NOMO-1 treated with dmso at 0.1 percent for 144 hours (cell line): ENCODE results near the gene RAB11FIP4.

ENCODE experiments used
- DNase-seq: peaks from one replicate; lab custom pipeline; 2025; ENCODE audit not compliant: unreplicated experiment; lab: John Stamatoyannopoulos, UW

RAB11FIP4 gene

DNA sequence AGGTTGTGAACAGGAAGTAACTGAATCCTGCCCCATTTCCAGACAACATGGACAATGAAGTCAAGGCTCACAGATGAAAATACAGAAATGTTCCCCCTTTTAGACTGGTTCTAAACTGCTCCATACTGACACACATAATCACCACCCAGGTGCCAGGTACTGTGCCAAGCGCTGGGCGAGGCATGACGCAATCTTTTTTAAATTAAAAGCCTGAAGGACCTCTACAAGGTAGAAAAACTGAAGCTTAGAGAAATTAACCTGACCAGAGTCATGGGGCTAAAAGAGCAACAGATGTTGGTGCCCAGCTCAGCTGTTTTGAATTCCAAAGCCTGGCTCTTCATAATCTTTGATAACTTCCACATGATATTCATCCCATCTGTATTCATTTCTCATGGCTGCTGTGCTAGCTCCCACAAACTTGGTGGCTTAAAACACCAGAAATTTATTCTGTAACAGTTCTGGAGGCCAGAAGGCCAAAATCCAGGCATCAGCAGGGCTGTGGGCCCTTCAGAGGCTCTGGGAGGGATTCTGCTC lies 4.9 kb upstream of the RAB11FIP4 start:
- no peak for DNase-seq

DNA sequence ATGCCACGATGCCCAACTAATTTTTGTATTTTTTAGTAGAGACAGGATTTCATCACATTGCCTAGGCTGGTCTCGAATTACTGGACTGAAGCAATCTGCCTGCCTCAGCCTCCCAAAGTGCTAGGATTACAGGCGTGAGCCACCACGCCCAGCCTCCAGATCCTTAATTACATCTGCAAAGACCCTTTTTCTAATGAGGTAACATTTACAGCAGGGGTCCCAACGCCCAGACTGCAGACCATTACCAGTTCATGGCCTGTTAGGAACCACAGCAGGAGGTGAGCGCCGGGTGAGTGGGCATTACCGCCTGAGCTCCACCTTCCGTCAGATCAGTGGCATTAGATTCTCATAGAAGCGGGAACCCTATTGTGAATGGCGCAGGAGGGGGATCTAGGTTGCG lies 4.0 kb upstream of the RAB11FIP4 start:
- no peak for DNase-seq

DNA sequence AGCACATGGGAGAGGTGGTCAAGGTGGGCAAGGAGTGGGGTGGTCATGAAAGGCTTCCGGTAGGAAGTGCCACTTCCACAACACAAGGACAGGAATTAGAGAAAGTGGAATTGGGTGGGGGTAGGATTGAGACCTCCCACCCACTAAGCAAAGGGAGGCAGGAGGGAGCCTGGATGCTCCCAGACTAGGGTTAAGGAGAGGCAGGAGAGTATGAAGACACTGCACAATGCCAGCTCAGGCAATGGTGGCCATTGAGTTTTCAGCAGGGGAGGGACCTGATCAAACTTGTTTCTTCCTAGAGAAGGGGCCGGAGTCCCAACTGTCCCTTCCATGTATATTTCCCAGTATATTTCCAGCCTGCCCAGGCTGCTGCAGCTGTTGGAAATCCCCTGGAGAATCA lies 3.1 kb upstream of the RAB11FIP4 start:
- no peak for DNase-seq

DNA sequence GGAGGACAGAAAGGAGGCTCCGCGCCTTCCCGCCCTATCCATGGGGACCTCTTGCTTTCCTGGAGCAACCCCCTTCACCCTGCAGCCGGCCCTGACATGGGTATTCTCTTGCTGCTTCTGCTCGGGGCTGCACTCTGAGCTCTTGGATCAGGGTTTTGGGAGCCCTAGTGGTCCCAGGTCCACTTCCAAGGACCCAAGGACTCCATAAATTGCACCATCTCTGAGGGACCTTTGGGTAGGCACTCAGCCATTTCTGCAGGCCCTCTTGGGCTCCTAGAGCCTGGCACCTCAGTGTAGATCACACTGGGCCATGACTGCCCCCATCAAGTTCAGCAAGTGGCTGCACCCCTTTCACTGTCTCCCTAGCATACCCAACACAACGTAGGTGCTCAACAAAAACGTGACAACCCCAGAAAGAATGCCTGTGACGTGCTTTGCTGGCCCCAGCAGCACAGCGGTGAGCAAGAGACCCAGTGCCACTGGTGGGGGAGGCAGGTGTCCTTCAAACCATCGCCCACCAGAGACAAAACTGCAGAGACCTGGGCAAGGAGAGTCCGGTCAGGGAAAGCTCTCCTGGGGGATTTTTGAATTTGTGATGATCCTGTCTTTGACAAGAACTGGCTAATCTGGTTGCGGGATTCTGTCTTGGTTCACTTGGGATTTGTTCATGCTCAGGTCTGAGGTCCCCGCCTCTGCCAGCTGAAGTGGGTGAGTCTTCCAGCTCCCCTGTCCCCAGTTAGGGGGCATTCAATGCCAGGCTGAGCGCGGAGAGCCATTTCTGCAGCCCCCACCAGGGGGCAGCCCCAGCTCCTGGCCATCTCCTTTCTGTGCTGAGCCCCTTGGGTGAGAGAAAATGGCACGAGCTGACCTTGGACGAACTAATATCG lies 2.5 kb upstream of the RAB11FIP4 start:
- DNase-seq: no peak

DNA sequence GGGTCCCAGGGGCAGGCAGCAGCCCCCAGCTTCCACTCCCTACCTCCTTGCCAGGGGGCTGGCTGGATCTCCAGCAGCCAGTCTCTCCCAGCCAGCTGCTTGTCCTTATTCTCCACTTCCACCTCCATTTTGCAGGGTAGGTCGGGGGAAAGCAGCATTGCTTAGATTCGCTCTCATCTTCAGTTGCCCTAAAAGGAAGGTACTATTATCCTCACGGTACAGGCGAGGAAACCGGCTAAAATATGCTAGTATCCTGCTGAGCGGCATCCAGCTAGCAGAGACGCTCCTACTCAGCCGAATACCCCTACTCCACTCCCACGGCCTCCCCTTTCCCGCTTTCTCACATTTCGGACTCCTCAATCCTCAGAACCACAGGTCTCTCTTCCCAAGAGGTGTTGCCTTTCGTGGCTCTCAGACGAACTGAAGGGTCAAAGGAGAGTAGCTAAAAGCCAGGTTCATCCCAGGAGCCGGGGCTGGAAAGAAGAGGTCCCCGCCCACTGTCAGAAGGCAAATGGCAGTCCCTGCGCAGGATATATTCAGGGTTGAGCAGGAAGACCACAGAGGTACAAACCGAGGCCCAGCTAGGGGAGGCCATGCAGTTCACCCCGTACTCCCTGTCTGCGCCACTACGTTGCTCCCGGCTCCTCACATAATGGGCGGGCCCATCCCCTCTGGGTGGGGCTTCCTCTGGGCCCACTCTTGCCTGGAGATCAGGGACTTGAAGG lies 1.7 kb upstream of the RAB11FIP4 start:
- DNase-seq: no peak

DNA sequence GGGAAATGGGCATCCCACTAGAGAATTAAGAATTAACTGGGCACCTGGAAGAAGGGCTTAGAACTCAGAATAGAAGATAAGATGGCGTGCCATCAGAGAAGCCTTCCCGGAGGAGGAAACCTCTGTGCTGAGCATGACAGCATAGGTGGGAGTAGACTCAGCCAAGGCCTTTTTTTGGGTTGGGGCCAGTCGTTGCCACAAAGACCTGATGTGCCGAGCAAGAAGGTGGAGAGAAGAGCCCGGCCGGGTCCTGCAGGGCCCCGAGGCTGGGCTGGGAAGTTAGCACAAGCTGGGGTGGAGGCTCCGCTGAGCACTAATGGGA lies 1.1 kb upstream of the RAB11FIP4 start:
- no peak for DNase-seq

DNA sequence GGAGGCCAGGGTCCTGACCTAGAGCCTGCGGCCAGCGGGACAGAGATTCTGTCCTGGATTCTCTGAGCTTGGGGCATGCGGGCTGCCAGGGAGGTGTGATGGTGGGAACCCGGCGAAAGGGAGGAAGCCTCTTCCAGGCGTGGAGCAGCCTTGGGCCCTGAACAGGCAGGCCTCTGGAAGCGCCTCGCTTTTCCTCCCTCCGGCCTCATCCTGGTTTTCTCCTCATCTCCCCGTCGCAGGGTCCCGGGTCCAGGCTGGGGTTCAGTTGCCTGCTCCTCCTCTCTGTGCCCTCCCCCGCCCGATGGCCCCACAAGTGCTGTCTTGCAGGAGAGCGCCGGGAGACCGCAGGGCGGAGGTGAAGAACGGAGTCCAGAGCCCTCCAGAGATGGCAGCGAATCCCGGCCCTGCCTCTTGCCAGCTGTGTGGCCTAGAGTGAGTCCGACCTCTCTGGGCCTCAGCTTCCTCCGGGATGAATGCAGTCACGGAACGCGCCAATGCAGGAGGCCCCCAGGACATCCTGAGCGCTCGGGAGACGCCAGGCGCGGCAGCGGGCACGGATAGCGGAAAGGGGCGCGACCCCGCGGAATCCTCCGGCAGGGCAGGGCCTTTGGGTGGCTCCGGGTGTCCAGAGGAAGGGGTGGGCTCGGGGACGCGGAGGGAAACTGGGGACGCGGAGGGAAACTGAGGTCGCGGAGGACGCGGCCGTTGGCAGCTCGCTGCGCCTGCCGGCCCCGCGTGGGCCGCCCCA lies 553 bp upstream of the RAB11FIP4 start:
- no peak for DNase-seq

DNA sequence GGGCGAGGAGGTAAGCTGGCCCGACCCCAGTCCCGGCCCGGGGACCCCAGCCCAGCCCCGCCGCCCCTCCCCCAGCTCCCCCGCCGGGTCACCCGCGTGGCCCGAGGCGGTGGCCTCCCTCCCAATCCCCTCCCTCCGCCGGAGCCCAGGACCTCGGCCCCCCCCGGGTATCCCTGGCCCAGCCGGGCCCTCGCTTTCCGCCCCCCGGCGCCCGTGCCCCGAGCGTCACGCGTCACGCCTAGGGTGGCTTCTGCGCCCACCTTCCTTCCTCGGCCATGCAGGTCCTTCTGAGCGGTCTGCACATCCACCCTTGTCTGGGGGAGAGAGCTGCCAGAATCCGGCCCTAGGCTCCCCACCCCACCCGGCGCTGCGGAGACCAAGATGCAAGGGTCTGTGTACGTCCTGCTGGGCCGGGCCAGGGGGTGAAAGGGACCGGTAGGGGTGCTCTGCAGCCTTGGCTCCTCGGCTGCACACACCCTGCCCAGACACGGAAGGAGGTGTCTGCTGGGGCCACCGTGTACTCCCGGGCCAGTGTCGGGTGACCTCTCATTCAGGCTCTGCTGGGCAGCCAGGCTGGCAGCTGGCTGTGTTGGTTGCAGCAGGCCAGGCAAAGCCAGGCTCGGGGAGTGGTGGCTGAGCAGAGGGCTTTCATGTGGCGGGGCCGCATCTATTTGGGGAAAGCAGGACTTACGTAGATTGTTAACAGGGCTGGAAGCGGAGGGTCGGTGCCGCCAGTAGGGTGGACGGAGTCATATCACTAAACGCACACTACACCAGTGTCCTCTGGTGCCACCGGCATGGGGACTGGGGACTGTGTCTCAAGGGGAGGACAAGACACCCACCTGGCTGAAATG lies 754 bp downstream of the RAB11FIP4 start:
- DNase-seq: no peak

DNA sequence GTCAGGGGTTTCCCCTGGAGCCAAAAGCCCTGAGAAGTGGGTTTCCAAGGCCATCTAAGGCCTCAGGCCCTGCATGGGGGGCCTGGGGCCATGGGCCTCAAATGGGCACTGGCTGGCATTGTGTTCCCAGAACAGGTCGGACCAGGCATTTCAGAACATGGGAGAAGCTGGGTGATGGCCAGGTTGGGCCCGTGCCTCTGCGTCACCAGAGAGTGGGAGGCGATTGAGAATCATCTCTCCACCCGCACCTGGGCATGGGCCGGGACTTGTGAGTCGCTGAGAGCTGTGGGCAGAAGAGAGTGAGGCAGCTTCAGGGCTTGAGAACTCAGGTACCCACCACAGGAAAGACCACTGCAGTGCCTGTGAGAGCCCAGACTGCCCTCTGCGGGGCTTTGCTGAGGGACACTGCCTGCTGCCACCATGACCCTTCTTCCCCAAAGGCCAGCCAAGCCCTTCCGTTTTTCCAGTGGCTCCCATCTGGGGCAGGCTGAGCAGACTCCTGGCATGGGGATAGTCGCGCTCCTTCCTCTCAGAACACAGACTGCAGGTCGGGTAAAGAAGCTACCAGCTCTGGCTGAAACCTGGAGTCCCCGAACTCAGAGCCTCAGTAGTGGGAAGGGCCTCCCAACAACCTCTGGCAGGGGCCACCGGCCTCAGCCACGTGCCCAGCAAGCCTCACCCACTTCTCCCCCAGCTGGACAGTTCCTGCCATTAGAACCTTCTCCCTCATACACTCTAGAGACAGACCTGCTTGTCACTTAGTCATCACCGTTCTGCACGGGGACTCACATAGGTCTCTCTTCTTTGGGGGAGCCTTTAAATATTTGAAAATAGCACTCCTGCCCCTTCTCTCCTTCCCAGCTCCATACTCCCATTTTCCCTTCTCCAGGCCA lies 1.6 kb downstream of the RAB11FIP4 start:
- no peak for DNase-seq

DNA sequence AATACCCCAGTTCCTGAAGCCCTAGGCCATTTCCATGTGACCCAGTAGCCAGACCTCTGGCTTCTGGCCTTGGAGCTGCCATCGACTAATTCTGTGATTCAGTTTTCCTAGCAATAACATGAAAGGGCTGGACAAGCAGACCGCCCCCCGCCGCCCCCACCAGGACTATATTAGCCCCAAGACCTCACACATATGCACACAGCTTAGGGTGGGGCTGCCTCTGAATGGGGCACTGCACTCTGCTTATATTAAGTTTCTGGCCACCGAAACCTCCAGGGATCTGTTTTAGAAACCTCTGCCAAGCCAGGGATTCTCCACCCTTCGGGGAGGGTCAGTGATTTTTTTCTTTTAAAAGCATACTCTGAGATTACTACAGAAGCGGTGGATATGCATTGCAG lies 2.3 kb downstream of the RAB11FIP4 start:
- DNase-seq: no peak

DNA sequence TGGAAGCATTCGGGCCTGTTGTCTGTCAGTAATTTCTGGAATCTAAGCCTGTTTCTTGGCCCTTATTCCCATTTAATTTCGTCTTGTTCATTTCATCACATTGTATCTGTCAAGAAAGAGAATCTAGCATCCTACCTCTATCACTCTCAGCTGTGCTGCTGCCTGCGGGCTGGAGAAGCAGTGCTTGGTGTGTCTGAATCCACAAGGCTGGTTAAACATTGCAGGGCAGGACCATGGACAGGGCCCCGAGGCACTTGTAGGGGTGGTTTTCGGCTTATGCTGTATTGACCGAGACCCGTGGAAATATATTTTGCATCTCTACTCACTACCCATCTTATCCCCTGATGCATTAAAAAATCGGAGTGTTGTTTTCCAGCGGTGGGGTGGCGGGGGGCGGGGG lies 3.1 kb downstream of the RAB11FIP4 start:
- no peak for DNase-seq

DNA sequence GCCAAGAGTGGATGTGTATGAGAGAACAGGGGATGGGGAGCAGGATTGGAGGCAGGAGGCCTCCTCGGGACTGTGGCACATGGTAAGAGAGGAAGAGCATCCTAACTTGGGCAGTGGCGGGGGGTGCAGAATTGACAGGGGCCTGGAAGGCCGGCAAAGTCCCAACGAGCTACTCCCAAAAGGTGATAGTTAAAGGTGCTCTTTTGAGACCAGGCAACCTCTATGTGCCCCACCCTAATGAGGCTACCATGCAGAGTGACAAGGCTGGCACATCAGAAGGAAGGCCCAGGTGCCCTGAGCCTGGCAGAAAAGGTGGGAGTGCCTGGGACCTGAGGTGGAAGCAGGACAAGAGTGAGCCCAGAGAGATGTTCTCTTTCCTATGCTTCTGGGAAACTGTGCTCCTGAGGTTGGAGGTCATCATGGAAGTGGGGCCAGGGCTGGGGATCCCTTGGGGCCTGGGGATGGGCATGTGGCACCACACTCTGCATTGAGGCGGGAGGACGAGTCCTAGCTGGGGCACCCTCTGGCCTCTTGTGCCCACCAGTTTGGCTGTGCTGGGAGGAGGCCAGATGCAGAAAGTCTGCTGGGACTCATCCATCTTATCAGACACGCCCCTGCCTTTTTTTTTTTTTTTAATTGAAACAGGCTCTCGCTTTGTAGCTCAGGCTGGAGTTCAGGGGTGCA lies 5.9 kb downstream of the RAB11FIP4 start:
- DNase-seq: no peak

DNA sequence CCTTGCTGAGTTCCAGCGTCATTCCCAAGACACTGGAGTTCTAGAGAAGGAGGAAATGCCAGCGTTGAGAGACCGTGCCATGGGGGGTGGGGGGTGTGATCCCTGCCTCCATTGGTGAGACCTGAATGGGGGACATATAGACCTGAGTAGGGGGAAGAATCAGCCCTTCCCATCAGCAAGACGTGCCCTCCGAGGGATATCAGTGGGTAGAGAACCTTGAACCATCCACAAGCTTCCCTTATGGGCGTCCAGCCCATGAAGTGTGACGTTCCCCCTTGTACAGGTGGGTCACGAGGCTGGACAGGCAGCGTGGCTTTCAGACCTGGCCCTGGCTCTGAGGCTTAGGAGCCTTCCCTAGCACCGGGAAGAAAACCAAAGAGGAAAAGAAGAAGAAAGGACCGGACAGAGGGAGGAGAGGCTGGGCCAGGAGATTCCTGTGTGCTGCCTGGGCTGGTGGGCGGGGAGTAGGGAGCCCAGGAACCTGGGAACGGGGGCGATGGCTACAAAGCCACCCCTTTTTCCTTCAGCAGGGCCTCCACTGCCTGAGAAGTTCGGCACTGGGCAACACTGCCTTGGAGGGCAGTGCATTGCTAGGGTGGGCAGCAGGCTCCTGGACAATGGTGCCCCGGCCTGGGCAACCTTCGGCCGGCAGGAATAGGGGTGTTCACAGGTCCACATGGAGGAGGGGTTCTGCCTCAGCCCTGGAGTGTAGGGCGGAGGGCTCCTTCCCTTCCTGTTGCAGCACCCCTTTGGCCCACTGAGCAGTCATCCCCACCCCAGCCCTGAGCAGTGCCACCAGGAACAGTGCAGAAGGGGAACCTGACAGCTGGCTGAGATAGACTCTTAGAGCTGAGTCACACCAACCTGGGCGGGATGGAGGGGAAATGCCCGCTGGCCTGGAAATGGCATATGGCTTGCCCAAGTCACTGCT lies 7.2 kb downstream of the RAB11FIP4 start:
- DNase-seq: no peak

DNA sequence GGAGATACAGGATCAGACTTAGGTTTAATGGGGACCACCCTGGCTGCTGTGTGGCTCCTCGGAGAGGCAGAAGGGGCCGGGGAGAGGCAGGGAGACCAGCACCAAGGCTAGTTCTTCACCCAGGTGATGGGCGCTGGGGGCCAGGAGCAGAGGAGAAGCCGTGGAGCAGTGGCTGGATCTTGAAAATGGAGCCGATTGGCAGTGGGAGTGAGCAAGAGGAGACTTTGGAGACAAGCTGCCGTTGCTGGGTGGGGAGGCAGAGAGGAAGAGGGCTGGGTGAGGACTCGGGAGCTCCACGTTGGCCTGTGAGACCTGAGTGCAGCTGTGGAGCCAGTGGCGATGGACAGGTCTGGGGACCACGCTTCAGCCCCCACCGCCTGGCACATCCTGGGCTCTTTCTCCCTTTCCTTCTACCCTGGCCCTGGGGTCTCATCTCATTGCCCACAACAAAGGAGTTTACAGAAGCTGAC lies 9.0 kb downstream of the RAB11FIP4 start:
- DNase-seq: no peak

DNA sequence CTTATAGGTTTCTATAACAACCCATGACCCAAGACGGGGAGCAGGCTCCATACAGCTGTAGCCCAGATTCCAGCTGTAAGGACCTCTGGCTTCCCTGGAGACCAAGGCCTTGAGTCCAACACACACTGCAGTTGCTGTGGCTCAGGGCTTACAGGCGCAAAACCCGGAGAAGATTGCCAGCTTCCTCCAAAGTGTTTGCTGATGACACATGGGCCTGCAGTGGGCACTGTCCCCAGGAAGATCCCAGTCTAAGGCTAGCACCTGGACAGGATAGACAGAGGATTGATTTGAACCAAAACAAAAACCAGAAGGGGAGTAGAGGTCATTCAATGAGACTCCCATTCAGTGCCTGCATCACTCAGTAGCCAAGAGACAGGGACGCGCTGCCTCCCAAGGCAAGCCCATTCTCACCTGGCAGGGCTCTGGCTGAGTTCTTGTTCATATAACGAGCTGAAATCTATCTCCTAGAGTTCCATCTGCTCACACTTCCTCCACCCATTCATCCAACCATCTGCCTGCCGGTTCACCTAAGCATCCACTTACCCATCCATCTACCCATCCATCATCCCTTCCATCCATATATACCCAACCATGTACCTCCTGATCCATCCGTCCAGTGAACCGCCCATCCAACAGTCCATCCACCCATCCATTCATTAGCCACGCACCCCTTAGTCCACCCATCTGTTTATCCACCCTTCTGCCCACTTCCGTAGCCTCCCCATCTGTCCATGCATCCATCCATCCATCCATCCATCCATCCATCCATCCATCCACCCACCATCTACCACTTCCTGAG lies 10.2 kb downstream of the RAB11FIP4 start:
- DNase-seq: no peak

DNA sequence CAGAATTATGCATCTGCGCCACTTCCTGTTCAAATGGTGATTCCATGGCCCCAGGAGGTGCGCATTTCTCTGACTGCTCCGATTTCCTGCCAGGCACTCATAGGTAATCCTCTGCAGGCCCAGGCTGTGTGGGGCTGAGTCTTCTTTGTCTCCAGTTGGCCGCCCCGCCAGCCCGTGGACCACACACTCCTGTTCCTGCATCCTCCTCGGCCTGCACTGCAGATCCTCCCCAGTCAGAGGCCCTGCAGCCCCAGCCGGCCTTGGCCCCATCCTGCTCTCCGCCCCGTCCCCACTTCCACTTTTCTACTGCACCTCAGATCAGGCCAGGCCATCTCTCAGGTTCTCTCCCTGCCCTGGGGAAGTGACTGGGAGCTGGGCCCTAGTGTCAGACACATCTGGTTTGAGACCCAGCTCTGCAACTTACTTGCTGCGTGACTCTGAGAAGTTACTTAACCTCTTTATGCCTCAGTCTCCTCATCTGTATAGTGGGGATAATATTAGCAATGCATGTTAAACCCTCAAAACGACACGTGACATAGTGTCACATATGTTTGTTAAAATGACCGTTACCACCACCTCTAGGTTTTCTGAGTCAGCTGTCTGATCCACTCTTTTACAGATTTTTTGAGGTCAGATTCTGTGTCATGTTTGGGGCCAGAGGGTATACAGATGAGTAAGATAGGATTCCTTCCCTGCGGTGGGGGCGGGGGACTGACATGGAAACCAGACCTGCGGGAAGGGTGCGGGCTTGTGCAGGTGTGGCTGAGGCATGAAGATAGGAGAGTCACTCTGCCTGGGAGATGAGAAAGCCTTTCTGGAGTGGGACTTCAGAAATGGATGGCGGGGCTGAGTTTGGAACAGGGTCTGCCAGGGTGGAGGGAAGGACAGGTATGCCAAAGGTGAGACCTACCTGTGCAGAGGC lies 12.8 kb downstream of the RAB11FIP4 start:
- peak; percentile 44 for DNase-seq
